ENCODE measurements around the gene TSG101.

The TSG101 gene

GRCh38 chr11:18485913-18486528 lies 40.7 kb downstream of the TSG101 start:
- H3K4me3 ChIP-seq (ENCODE audit: low read depth, low read length): no peak overlapping the region
- TF ChIP-seq CTCF (conservative IDR thresholded peaks at IDR 0.05; ENCODE audit: low read depth, low read length): no peak
- no peak for DNase-seq (ENCODE audit: low read depth)

- H3K4me3 ChIP-seq (ENCODE audit: low read depth, low read length): no peak overlapping the region
- no peak for TF ChIP-seq CTCF (conservative IDR thresholded peaks at IDR 0.05; ENCODE audit: low read depth, low read length)
- no peak for DNase-seq (ENCODE audit: low read depth)
These were observed 47.7 kb downstream of the TSG101 start for GRCh38 chr11:18479063-18479462.

- H3K4me3 ChIP-seq (ENCODE audit: low read depth, low read length): no peak overlapping the region
- TF ChIP-seq CTCF (conservative IDR thresholded peaks at IDR 0.05; ENCODE audit: low read depth, low read length): no peak
- DNase-seq (ENCODE audit: low read depth): no peak
These were observed 54.2 kb downstream of the TSG101 start for GRCh38 chr11:18472587-18472986.

- DNase-seq (ENCODE audit: low read depth): no peak
- TF ChIP-seq CTCF (conservative IDR thresholded peaks at IDR 0.05; ENCODE audit: low read depth, low read length): no peak
These were observed 54.7 kb downstream of the TSG101 start for GRCh38 chr11:18471995-18472394.

GRCh38 chr11:18468961-18469360 lies 57.8 kb downstream of the TSG101 start:
- H3K4me3 ChIP-seq (ENCODE audit: low read depth, low read length): no peak overlapping the region
- DNase-seq (ENCODE audit: low read depth): no peak
- TF ChIP-seq CTCF (conservative IDR thresholded peaks at IDR 0.05; ENCODE audit: low read depth, low read length): no peak

More at GRCh38 chr11:18471995-18472394, 54.7 kb downstream of the TSG101 start:
- H3K4me3 ChIP-seq (ENCODE audit: low read depth, low read length): no peak overlapping the region

GRCh38 chr11:18468059-18468458 lies 58.7 kb downstream of the TSG101 start:
- DNase-seq (ENCODE audit: low read depth): no peak
- TF ChIP-seq CTCF (conservative IDR thresholded peaks at IDR 0.05; ENCODE audit: low read depth, low read length): no peak
- no peak overlapping the region for H3K4me3 ChIP-seq (ENCODE audit: low read depth, low read length)

- H3K4me3 ChIP-seq (ENCODE audit: low read depth, low read length): no peak overlapping the region
- TF ChIP-seq CTCF (conservative IDR thresholded peaks at IDR 0.05; ENCODE audit: low read depth, low read length): no peak
- no peak for DNase-seq (ENCODE audit: low read depth)
These were observed 60.3 kb downstream of the TSG101 start for GRCh38 chr11:18466402-18466801.
